ENCODE results near the gene ZFYVE21.

GRCh38 chr14:103748534-103748857, 32.9 kb downstream of the ZFYVE21 start:
- no peak for TF ChIP-seq CTCF (IDR thresholded peaks at IDR 0.05)
- no peak for TF ChIP-seq FOXP4 (CRISPR knock-in tag; IDR thresholded peaks at IDR 0.05)
- no peak for TF ChIP-seq E2F1 (CRISPR knock-in tag; IDR thresholded peaks at IDR 0.05)
- TF ChIP-seq IRF2 (CRISPR knock-in tag; IDR thresholded peaks at IDR 0.05; ENCODE audit: borderline replicate concordance, low read depth), result no peak
- TF ChIP-seq KAT7 (CRISPR knock-in tag; IDR thresholded peaks at IDR 0.05; ENCODE audit: borderline replicate concordance), result no peak
- TF ChIP-seq, protein P1, sequence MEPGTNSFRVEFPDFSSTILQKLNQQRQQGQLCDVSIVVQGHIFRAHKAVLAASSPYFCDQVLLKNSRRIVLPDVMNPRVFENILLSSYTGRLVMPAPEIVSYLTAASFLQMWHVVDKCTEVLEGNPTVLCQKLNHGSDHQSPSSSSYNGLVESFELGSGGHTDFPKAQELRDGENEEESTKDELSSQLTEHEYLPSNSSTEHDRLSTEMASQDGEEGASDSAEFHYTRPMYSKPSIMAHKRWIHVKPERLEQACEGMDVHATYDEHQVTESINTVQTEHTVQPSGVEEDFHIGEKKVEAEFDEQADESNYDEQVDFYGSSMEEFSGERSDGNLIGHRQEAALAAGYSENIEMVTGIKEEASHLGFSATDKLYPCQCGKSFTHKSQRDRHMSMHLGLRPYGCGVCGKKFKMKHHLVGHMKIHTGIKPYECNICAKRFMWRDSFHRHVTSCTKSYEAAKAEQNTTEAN (CRISPR knock-in tag; IDR thresholded peaks at IDR 0.05), result no peak
- TF ChIP-seq ESRRA (CRISPR knock-in tag; IDR thresholded peaks at IDR 0.05; ENCODE audit: borderline replicate concordance), result no peak
